Nephron (organoid): ENCODE results near the gene NPIPB8.
"Not testable (repeated sequence)": the region's sequence is repeated elsewhere in the genome, so short reads cannot be mapped to it uniquely, and the experiment has no call there.

Experiments used
- H3K27ac Mint-ChIP-seq, 3 experiments: 2 replicates each; pipeline ENCODE4 v1.8.0; 2020; ENCODE audit warnings: mixed read lengths in 3 of 3, mild to moderate bottlenecking in 2 of 3, moderate library complexity in 1 of 3
- H3K27me3 Mint-ChIP-seq: 2 replicates; pipeline ENCODE4 v1.8.0; 2021; ENCODE audit warnings: low read depth, mild to moderate bottlenecking, moderate library complexity, mixed read lengths
- H3K36me3 Mint-ChIP-seq: 2 replicates; pipeline ENCODE4 v1.8.0; 2020; ENCODE audit warnings: low read depth, mixed read lengths
- H3K4me1 Mint-ChIP-seq: 2 replicates; pipeline ENCODE4 v1.8.0; 2020; ENCODE audit warnings: mixed read lengths
- H3K4me3 Mint-ChIP-seq, 3 experiments: 2 replicates each; pipeline ENCODE4 v1.8.0; 2020; ENCODE audit warnings: mild to moderate bottlenecking in 3 of 3, mixed read lengths in 3 of 3, moderate library complexity in 2 of 3
- H3K9me3 Mint-ChIP-seq: 2 replicates; pipeline ENCODE4 v1.8.0; 2020; ENCODE audit warnings: mixed read lengths
- CTCF ChIP-seq, 3 experiments: fragments of 200-600 bp; sonication (generic); IDR thresholded peaks; one replicate each; pipeline ENCODE4 v1.5.0; 2021; ENCODE audit warnings: antibody characterized with exemption in 3 of 3; ENCODE audit not compliant: unreplicated experiment in 3 of 3

NPIPB8 gene

GRCh38 chr16:28592979-28593553 is 44.8 kb upstream of the NPIPB8 start:
- Mint-ChIP-seq H3K36me3 (peaks cover 28% of the 10 kb centered on the region), H3K4me3 (no peak overlapping the region), H3K27me3 (peaks cover 3% of the 10 kb centered on the region), H3K9me3 (no peaks in the 10 kb centered on the region), H3K4me1 (peaks cover 10% of the 10 kb centered on the region), H3K27ac (no peak overlapping the region)
- TF ChIP-seq CTCF (IDR thresholded peaks at IDR 0.05; ENCODE audit: unreplicated experiment in 3 of 3) = no peak

- H3K9me3 Mint-ChIP-seq, H3K27ac Mint-ChIP-seq, H3K4me3 Mint-ChIP-seq, H3K4me1 Mint-ChIP-seq, H3K27me3 Mint-ChIP-seq: not testable (repeated sequence)
- peaks cover 15% of the 10 kb centered on the region for H3K36me3 Mint-ChIP-seq
These were observed 42.4 kb upstream of the NPIPB8 start for GRCh38 chr16:28595451-28595850.

GRCh38 chr16:28596115-28596630 is 41.7 kb upstream of the NPIPB8 start:
- H3K4me1 Mint-ChIP-seq = peaks cover 10% of the 10 kb centered on the region
- TF ChIP-seq CTCF (IDR thresholded peaks at IDR 0.05; ENCODE audit: unreplicated experiment in 3 of 3) = no peak
- H3K4me3 Mint-ChIP-seq = peak overlapping the region in 1 of 3 experiments; percentile 68
- no peaks in the 10 kb centered on the region for H3K27me3 Mint-ChIP-seq
- peaks cover 15% of the 10 kb centered on the region for H3K36me3 Mint-ChIP-seq
- no peaks in the 10 kb centered on the region for H3K9me3 Mint-ChIP-seq
- peak overlapping the region in 1 of 3 experiments; percentile 16 for H3K27ac Mint-ChIP-seq

- Mint-ChIP-seq H3K4me3 (peak within 1 kb of the TSS; percentile 28 to 72 (median 50)), H3K36me3 (peaks cover 11% of the 10 kb centered on the region), H3K27me3 (no peaks in the 10 kb centered on the region), H3K9me3 (no peaks in the 10 kb centered on the region), H3K4me1 (peaks cover 10% of the 10 kb centered on the region), H3K27ac (peak within 1 kb of the TSS; percentile 76 to 94 (median 86))
- no peak for TF ChIP-seq CTCF (IDR thresholded peaks at IDR 0.05; ENCODE audit: unreplicated experiment in 3 of 3)
These were observed 40.8 kb upstream of the NPIPB8 start, which contains the start of gene SULT1A2 for GRCh38 chr16:28596840-28597691. Gene SULT1A2, minus strand, starts transcription at chr16:28597050. Its CDS starts 1,120 bp downstream, at chr16:28595930.

- Mint-ChIP-seq H3K4me3 (no peak overlapping the region), H3K36me3 (peaks cover 5% of the 10 kb centered on the region), H3K27ac (peak overlapping the region in 1 of 3 experiments; percentile 94), H3K27me3 (no peaks in the 10 kb centered on the region), H3K4me1 (peaks cover 10% of the 10 kb centered on the region), H3K9me3 (no peaks in the 10 kb centered on the region)
- TF ChIP-seq CTCF (IDR thresholded peaks at IDR 0.05; ENCODE audit: unreplicated experiment in 3 of 3) = no peak
These were observed 40.1 kb upstream of the NPIPB8 start for GRCh38 chr16:28597692-28598261.

- not testable (repeated sequence) for H3K9me3 Mint-ChIP-seq, H3K4me1 Mint-ChIP-seq, H3K36me3 Mint-ChIP-seq, H3K4me3 Mint-ChIP-seq, H3K27ac Mint-ChIP-seq, H3K27me3 Mint-ChIP-seq
These were observed 38.2 kb upstream of the NPIPB8 start for GRCh38 chr16:28599377-28600285.

GRCh38 chr16:28600965-28601364 is 36.9 kb upstream of the NPIPB8 start:
- not testable (repeated sequence) for H3K9me3 Mint-ChIP-seq, H3K27ac Mint-ChIP-seq, H3K4me1 Mint-ChIP-seq, H3K4me3 Mint-ChIP-seq, H3K36me3 Mint-ChIP-seq, H3K27me3 Mint-ChIP-seq

- H3K27me3 Mint-ChIP-seq, H3K36me3 Mint-ChIP-seq, H3K4me3 Mint-ChIP-seq, H3K9me3 Mint-ChIP-seq, H3K27ac Mint-ChIP-seq, H3K4me1 Mint-ChIP-seq: not testable (repeated sequence)
These were observed 36.3 kb upstream of the NPIPB8 start for GRCh38 chr16:28601589-28601988.

GRCh38 chr16:28602062-28602461 is 35.8 kb upstream of the NPIPB8 start:
- H3K4me1 Mint-ChIP-seq, H3K4me3 Mint-ChIP-seq, H3K27ac Mint-ChIP-seq, H3K36me3 Mint-ChIP-seq, H3K9me3 Mint-ChIP-seq, H3K27me3 Mint-ChIP-seq: not testable (repeated sequence)
